Measurements from ENCODE around the gene KLHL41. TPM values are rescaled to one million over a fixed set of nuclear protein-coding genes. Genes with fewer than 3 reads are reported as not detected.
A peak's percentile ranks its signal among the peaks of the same experiment; 100 is the strongest.

The KLHL41 gene
- total and polyA plus RNA-seq, 2 of the 13 experiments (the other 11 are each of a cell fraction or from before 2014, with no cell fraction given), result 0.07 to 0.31 TPM

DNA sequence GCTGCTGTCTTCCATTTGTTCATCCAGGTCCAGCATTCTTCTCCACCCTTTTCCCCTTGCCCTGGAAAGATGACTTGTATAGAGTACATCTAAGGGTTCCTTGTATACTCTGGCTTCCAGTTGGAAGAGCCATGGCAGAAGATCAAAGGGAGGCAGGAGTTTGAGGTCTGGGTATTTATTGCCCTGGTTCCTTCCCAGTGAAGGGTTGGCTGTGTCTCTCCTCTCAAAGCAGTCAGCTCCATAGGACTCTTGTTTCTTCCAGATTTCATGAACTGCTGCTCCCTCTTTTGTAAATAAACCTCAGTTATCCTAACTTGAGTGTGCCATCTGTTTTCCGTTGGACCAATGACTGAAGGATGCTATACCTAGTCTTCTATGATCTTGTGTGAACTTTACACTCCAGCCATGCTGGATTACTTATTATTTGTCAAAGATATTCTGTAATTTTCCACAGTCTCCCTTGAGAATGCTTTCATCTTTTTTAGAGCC, 23.8 kb upstream of the KLHL41 start (continued):
- TF ChIP-seq, protein P1, sequence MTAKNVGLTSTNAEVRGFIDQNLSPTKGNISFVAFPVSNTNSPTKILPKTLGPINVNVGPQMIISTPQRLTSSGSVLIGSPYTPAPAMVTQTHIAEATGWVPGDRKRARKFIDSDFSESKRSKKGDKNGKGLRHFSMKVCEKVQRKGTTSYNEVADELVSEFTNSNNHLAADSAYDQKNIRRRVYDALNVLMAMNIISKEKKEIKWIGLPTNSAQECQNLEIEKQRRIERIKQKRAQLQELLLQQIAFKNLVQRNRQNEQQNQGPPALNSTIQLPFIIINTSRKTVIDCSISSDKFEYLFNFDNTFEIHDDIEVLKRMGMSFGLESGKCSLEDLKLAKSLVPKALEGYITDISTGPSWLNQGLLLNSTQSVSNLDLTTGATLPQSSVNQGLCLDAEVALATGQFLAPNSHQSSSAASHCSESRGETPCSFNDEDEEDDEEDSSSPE (CRISPR knock-in tag; IDR thresholded peaks at IDR 0.05), result no peak
- TF ChIP-seq SIN3A (IDR thresholded peaks at IDR 0.05; ENCODE audit: borderline replicate concordance, low read depth, low read length) (no peak), ARNT2 (CRISPR knock-in tag; IDR thresholded peaks at IDR 0.05; ENCODE audit: low read depth) (no peak), ZNF567 (CRISPR knock-in tag; IDR thresholded peaks at IDR 0.05; ENCODE audit: borderline replicate concordance) (no peak), ZNF841 (CRISPR knock-in tag; IDR thresholded peaks at IDR 0.05; ENCODE audit: borderline replicate concordance) (no peak), ZNF629 (CRISPR knock-in tag; conservative IDR thresholded peaks at IDR 0.05) (no peak; the same call in 1 of the 2 replicates), PCBP2 (optimal IDR thresholded peaks at IDR 0.05; ENCODE audit: low read depth, low read length, poor library complexity, severe bottlenecking) (no peak), FOXC1 (CRISPR knock-in tag; IDR thresholded peaks at IDR 0.05; ENCODE audit: borderline replicate concordance) (no peak), ADNP (CRISPR knock-in tag; IDR thresholded peaks at IDR 0.05) (no peak), RBAK (CRISPR knock-in tag; IDR thresholded peaks at IDR 0.05) (no peak), GABPB1 (CRISPR knock-in tag; IDR thresholded peaks at IDR 0.05) (no peak), ZNF556 (CRISPR knock-in tag; IDR thresholded peaks at IDR 0.05; ENCODE audit: borderline replicate concordance) (no peak), DZIP1 (CRISPR knock-in tag; IDR thresholded peaks at IDR 0.05) (no peak), ZNF598 (CRISPR knock-in tag; IDR thresholded peaks at IDR 0.05; ENCODE audit: borderline replicate concordance) (no peak), ZNF644 (CRISPR knock-in tag; IDR thresholded peaks at IDR 0.05; ENCODE audit: low read depth) (peak; percentile 97), CC2D1A (CRISPR knock-in tag; IDR thresholded peaks at IDR 0.05) (no peak), ZFP62 (CRISPR knock-in tag; IDR thresholded peaks at IDR 0.05) (no peak), ZFY (CRISPR knock-in tag; IDR thresholded peaks at IDR 0.05) (no peak), CBX5 (CRISPR knock-in tag; IDR thresholded peaks at IDR 0.05; ENCODE audit: borderline replicate concordance) (no peak), CBX1 (IDR thresholded peaks at IDR 0.05; ENCODE audit: low read depth) (no peak), ZNF619 (CRISPR knock-in tag; IDR thresholded peaks at IDR 0.05) (no peak), MTA1 (CRISPR knock-in tag; IDR thresholded peaks at IDR 0.05; ENCODE audit: borderline replicate concordance) (no peak), ZNF616 (CRISPR knock-in tag; IDR thresholded peaks at IDR 0.05; ENCODE audit: low read depth) (no peak), SAP130 (CRISPR knock-in tag; IDR thresholded peaks at IDR 0.05; ENCODE audit: low read depth) (no peak), SP2 (CRISPR knock-in tag; IDR thresholded peaks at IDR 0.05) (no peak)
- TF ChIP-seq, protein P2, sequence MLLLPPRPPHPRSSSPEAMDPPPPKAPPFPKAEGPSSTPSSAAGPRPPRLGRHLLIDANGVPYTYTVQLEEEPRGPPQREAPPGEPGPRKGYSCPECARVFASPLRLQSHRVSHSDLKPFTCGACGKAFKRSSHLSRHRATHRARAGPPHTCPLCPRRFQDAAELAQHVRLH (CRISPR knock-in tag; IDR thresholded peaks at IDR 0.05; ENCODE audit: borderline replicate concordance, low read depth), result no peak
- TF ChIP-seq, protein P3, sequence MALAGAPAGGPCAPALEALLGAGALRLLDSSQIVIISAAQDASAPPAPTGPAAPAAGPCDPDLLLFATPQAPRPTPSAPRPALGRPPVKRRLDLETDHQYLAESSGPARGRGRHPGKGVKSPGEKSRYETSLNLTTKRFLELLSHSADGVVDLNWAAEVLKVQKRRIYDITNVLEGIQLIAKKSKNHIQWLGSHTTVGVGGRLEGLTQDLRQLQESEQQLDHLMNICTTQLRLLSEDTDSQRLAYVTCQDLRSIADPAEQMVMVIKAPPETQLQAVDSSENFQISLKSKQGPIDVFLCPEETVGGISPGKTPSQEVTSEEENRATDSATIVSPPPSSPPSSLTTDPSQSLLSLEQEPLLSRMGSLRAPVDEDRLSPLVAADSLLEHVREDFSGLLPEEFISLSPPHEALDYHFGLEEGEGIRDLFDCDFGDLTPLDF (CRISPR knock-in tag; IDR thresholded peaks at IDR 0.05), result no peak

Measured in HepG2 (cell line).